Measurements from ENCODE around the gene SEMA3A.

GRCh38 chr7:83934118-83934734 lies 260.4 kb downstream of the SEMA3A start:
- TF ChIP-seq EZH2phosphoT487 (conservative IDR thresholded peaks at IDR 0.05; ENCODE audit: low read length): no peak
- TF ChIP-seq CTCF (IDR thresholded peaks at IDR 0.05; ENCODE audit: insufficient read depth, low read length, poor library complexity, severe bottlenecking): peak; percentile 31

Data from SU-DHL-6 (cell line).